Right renal cortex interstitium (tissue), 3 donors: ENCODE measurements around the gene INPP4A. TPM values are rescaled to one million over a fixed set of nuclear protein-coding genes. Genes with fewer than 3 reads are reported as not detected.
"Not testable (repeated sequence)": the region's sequence is repeated elsewhere in the genome, so short reads cannot be mapped to it uniquely, and the experiment has no call there.

Source experiments
- DNase-seq, 3 donors: peaks; one replicate each; pipeline ENCODE4 v3.0.0-alpha.2; 2013; ENCODE audit warnings: low read depth in 3 of 3, low spot score in 2 of 3
- polyA plus RNA-seq, 3 donors: library from polyadenylated mRNA; unstranded; fragments of 120-200 nt; gene quantifications; one replicate each; pipeline ENCODE4 v1.2.1, GENCODE V29; 2013; ENCODE audit not compliant: insufficient read length in 3 of 3

INPP4A gene
- polyA plus RNA-seq, 3 donors: 18.1 to 19.8 (median 18.4) TPM

- not testable (repeated sequence) for DNase-seq
Observed at GRCh38 chr2:98435670-98436069, 9.0 kb upstream of the INPP4A start.

GRCh38 chr2:98436734-98437133, 7.9 kb upstream of the INPP4A start:
- DNase-seq: no peak

- DNase-seq: no peak
Observed at GRCh38 chr2:98438190-98439133, 6.2 kb upstream of the INPP4A start.

- no peak for DNase-seq
Observed at GRCh38 chr2:98441706-98442450, 2.8 kb upstream of the INPP4A start.

GRCh38 chr2:98442488-98442887, 2.2 kb upstream of the INPP4A start:
- no peak for DNase-seq

- no peak for DNase-seq
Observed at GRCh38 chr2:98445177-98445682, 572 bp downstream of the INPP4A start.

GRCh38 chr2:98445683-98446581, 1.3 kb downstream of the INPP4A start:
- DNase-seq: no peak

- DNase-seq: no peak
Observed at GRCh38 chr2:98446850-98447249, 2.2 kb downstream of the INPP4A start.

- DNase-seq: no peak
Observed at GRCh38 chr2:98448441-98449145, 3.9 kb downstream of the INPP4A start.

- DNase-seq: no peak
Observed at GRCh38 chr2:98452396-98453027, 7.9 kb downstream of the INPP4A start.

- DNase-seq: no peak
Observed at GRCh38 chr2:98453083-98453482, 8.4 kb downstream of the INPP4A start.

- no peak for DNase-seq
Observed at GRCh38 chr2:98453531-98453930, 8.9 kb downstream of the INPP4A start.

GRCh38 chr2:98454073-98454472, 9.4 kb downstream of the INPP4A start:
- DNase-seq: no peak

GRCh38 chr2:98454500-98455235, 10.0 kb downstream of the INPP4A start:
- no peak for DNase-seq

- no peak for DNase-seq
Observed at GRCh38 chr2:98455494-98455976, 10.9 kb downstream of the INPP4A start.

GRCh38 chr2:98457045-98457696, 12.5 kb downstream of the INPP4A start:
- no peak for DNase-seq

- DNase-seq: no peak
Observed at GRCh38 chr2:98458207-98458606, 13.5 kb downstream of the INPP4A start.
